Measurements from ENCODE around the gene TLE5. TPM values are rescaled to one million over a fixed set of nuclear protein-coding genes. Genes with fewer than 3 reads are reported as not detected.

TLE5 gene
- polyA plus RNA-seq, 1 donor from 2014 or later: 153 TPM

- H4K20me1 ChIP-seq (ENCODE audit: insufficient read depth): no peaks in the 10 kb centered on the region
- no peak overlapping the region for H3K27ac ChIP-seq (ENCODE audit: low read length)
- no peak for TF ChIP-seq CTCF (IDR thresholded peaks at IDR 0.05; ENCODE audit: poor library complexity, severe bottlenecking)
- TF ChIP-seq MXI1 (conservative IDR thresholded peaks at IDR 0.05; ENCODE audit: poor library complexity, severe bottlenecking): no peak
- no peak for TF ChIP-seq SMC3 (conservative IDR thresholded peaks at IDR 0.05; ENCODE audit: poor library complexity)
- TF ChIP-seq POLR2AphosphoS5 (IDR thresholded peaks at IDR 0.05): no peak
- no peak for TF ChIP-seq RAD21 (conservative IDR thresholded peaks at IDR 0.05)
- TF ChIP-seq TAF1 (IDR thresholded peaks at IDR 0.05; ENCODE audit: low read depth): no peak
- TF ChIP-seq EZH2 (IDR thresholded peaks at IDR 0.05; ENCODE audit: borderline replicate concordance, insufficient read depth, low read length, poor library complexity, severe bottlenecking): no peak
- no peak for TF ChIP-seq EP300 (conservative IDR thresholded peaks at IDR 0.05; ENCODE audit: poor library complexity, severe bottlenecking)
- no peak for TF ChIP-seq REST (IDR thresholded peaks at IDR 0.05; ENCODE audit: borderline replicate concordance)
These were observed 42.4 kb upstream of the TLE5 start for GRCh38 chr19:3104708-3104983.

GRCh38 chr19:3102239-3103140, 40.2 kb upstream of the TLE5 start:
- Histone ChIP-seq H3K27me3 (ENCODE audit: insufficient read depth, low read depth, low read length) (no peaks in the 10 kb centered on the region), H3K9me3 (ENCODE audit: low read length) (no peaks in the 10 kb centered on the region), H3K27ac (ENCODE audit: low read length) (no peak overlapping the region), H3F3A (ENCODE audit: insufficient read depth, low read length, poor library complexity, severe bottlenecking) (no peaks in the 10 kb centered on the region), H4K20me1 (ENCODE audit: insufficient read depth) (no peaks in the 10 kb centered on the region), H3K4me2 (ENCODE audit: low read length) (no peak overlapping the region), H3K9me2 (ENCODE audit: insufficient read depth, low read length) (no peaks in the 10 kb centered on the region), H3K36me3 (ENCODE audit: insufficient read depth, low read length) (no peaks in the 10 kb centered on the region), H2AFZ (ENCODE audit: low read depth, low read length) (no peak overlapping the region), H3K4me3 (ENCODE audit: low read length) (no peak overlapping the region), H3K79me2 (replicated peaks; ENCODE audit: insufficient read depth, low read length) (peaks cover 9% of the 10 kb centered on the region), H3K9ac (ENCODE audit: low read length) (no peak overlapping the region)
- TF ChIP-seq CTCF (IDR thresholded peaks at IDR 0.05; ENCODE audit: poor library complexity, severe bottlenecking) (no peak), SMC3 (conservative IDR thresholded peaks at IDR 0.05; ENCODE audit: poor library complexity) (no peak), POLR2AphosphoS5 (IDR thresholded peaks at IDR 0.05) (no peak), TAF1 (IDR thresholded peaks at IDR 0.05; ENCODE audit: low read depth) (no peak), EP300 (conservative IDR thresholded peaks at IDR 0.05; ENCODE audit: poor library complexity, severe bottlenecking) (no peak), RAD21 (conservative IDR thresholded peaks at IDR 0.05) (no peak), EZH2 (IDR thresholded peaks at IDR 0.05; ENCODE audit: borderline replicate concordance, insufficient read depth, low read length, poor library complexity, severe bottlenecking) (no peak), MXI1 (conservative IDR thresholded peaks at IDR 0.05; ENCODE audit: poor library complexity, severe bottlenecking) (no peak), REST (IDR thresholded peaks at IDR 0.05; ENCODE audit: borderline replicate concordance) (no peak)

More at GRCh38 chr19:3104708-3104983, 42.4 kb upstream of the TLE5 start:
- H2AFZ ChIP-seq (ENCODE audit: low read depth, low read length): no peak overlapping the region
- H3K9me3 ChIP-seq (ENCODE audit: low read length): no peaks in the 10 kb centered on the region
- H3F3A ChIP-seq (ENCODE audit: insufficient read depth, low read length, poor library complexity, severe bottlenecking): no peaks in the 10 kb centered on the region
- H3K4me2 ChIP-seq (ENCODE audit: low read length): no peak overlapping the region
- no peak overlapping the region for H3K4me3 ChIP-seq (ENCODE audit: low read length)
- no peaks in the 10 kb centered on the region for H3K36me3 ChIP-seq (ENCODE audit: insufficient read depth, low read length)
- H3K79me2 ChIP-seq (replicated peaks; ENCODE audit: insufficient read depth, low read length): peaks cover 12% of the 10 kb centered on the region
- no peaks in the 10 kb centered on the region for H3K27me3 ChIP-seq (ENCODE audit: insufficient read depth, low read depth, low read length)
- H3K9me2 ChIP-seq (ENCODE audit: insufficient read depth, low read length): no peaks in the 10 kb centered on the region
- H3K9ac ChIP-seq (ENCODE audit: low read length): no peak overlapping the region
